Smooth muscle cell (in vitro differentiated cells): ENCODE data around the gene NUMB. TPM values are rescaled to one million over a fixed set of nuclear protein-coding genes. Genes with fewer than 3 reads are reported as not detected.

Experiments
- DNase-seq: peaks from one replicate; lab custom pipeline; 2025; ENCODE audit not compliant: unreplicated experiment; lab: John Stamatoyannopoulos, UW
- H2AFZ ChIP-seq: fragments of 200-600 bp; sonication (generic); 2 replicates; pipeline ENCODE4 v1.6.0; 2016; ENCODE audit warnings: antibody characterized with exemption, low read depth, mild to moderate bottlenecking
- H3F3A ChIP-seq: fragments of 200-600 bp; sonication (generic); 2 replicates; pipeline ENCODE4 v1.6.0; 2017; ENCODE audit warnings: antibody characterized with exemption, low read depth
- H3K27ac ChIP-seq: fragments of 200-600 bp; sonication (generic); 2 replicates; pipeline ENCODE4 v1.5.1; 2016; ENCODE audit warnings: low read depth, mild to moderate bottlenecking
- H3K27me3 ChIP-seq: fragments of 200-600 bp; sonication (generic); 2 replicates; pipeline ENCODE4 v1.6.1; 2016; ENCODE audit warnings: low read depth, mild to moderate bottlenecking
- H3K36me3 ChIP-seq: fragments of 200-600 bp; sonication (generic); 2 replicates; pipeline ENCODE4 v1.5.1; 2016; ENCODE audit warnings: low read depth
- H3K4me1 ChIP-seq: fragments of 200-600 bp; sonication (generic); 2 replicates; pipeline ENCODE4 v1.5.1; 2016; ENCODE audit warnings: low read depth
- H3K4me2 ChIP-seq: fragments of 200-600 bp; sonication (generic); 2 replicates; pipeline ENCODE4 v1.6.0; 2016; ENCODE audit warnings: mild to moderate bottlenecking
- H3K4me3 ChIP-seq: fragments of 200-600 bp; sonication (generic); 2 replicates; pipeline ENCODE4 v1.5.1; 2016; ENCODE audit warnings: mild to moderate bottlenecking
- H3K79me2 ChIP-seq: fragments of 200-600 bp; sonication (generic); 2 replicates; pipeline ENCODE4 v1.6.0; 2016; ENCODE audit warnings: low read depth, mild to moderate bottlenecking
- H3K9ac ChIP-seq: fragments of 200-600 bp; sonication (generic); 2 replicates; pipeline ENCODE4 v1.6.0; 2016; ENCODE audit warnings: low read depth
- H3K9me3 ChIP-seq: fragments of 200-600 bp; sonication (generic); replicated peaks from 2 replicates; pipeline ENCODE4 v1.5.1; 2016; ENCODE audit warnings: low read depth
- H4K20me1 ChIP-seq: fragments of 200-600 bp; sonication (generic); 2 replicates; pipeline ENCODE4 v1.6.0; 2016; ENCODE audit warnings: low read depth
- WGBS: methylation state at CpG from one replicate; pipeline ENCODE4 v1.1.7; 2016; ENCODE audit warnings: low lambda C conversion rate; 5-methylcytosine and 5-hydroxymethylcytosine counted together
- polyA plus RNA-seq: library from polyadenylated mRNA; unstranded; fragments of >200 nt; fragmentation: Nextera tagmentation; extraction: Ambion mirVana; gene quantifications from 2 replicates; pipeline ENCODE4 v1.2.1, GENCODE V29; 2016
- total RNA-seq: library from RNA; depleted of rRNA; stranded (reverse); fragments of >200 nt; gene quantifications from 2 replicates; pipeline ENCODE4 v1.2.3, GENCODE V29; 2014
- TF ChIP-seq, protein P1 (sequence below): fragments of 200-600 bp; sonication (generic); IDR thresholded peaks from 2 replicates; pipeline ENCODE4 v1.5.1; 2017; ENCODE audit warnings: borderline replicate concordance, mild to moderate bottlenecking, antibody characterized with exemption; ENCODE audit not compliant: insufficient read depth, poor library complexity, severe bottlenecking

NUMB gene
- total and polyA plus RNA-seq, 2 experiments from 2014 or later = 34.5 to 57.4 TPM

DNA sequence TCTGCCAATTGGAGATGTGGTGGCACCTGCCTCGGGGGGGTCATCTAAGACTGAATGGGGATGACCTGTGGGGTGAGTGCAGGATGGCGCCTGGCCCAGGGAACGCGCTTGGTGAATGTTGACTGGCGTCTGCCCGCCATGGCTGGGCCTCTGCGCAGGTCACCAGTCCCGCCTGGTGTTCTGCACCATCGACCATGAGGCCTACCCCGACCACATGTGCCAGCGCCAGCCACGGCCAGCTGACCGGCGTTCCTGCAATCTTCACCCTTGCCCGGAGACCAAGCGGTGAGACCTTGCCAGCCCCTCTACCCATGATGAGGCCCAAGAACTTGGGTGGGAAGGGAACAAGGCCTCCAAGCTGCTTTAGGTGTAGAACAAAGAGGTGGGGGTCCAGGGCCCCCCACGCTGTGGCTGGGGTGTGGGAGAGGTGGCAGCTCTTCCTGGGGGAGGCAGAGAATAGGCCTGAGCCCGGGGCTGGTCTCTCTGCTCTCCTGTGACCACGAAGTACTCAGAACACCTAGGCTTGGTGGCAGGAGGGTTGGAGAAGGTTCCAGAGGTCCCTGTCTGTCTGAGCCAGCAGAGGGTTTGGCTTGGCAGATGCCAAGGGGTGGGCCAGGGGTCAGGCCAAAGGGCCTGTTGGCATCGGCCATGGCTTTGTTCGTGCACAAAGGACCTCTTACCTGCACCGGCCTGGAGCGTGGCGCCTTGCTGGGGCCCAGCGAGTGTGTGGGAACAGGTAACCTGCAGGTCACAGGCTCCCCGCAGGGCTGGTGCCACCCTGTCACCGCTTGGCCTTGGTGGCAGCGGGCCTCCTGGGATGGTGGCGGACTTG lies 205.6 kb downstream of the NUMB start:
- WGBS = 91% methylated on average over 25 of the region's 29 CpGs
- Histone ChIP-seq H4K20me1 (no peaks in the 10 kb centered on the region), H3K27me3 (no peaks in the 10 kb centered on the region), H3K27ac (no peak overlapping the region), H3K79me2 (no peaks in the 10 kb centered on the region), H3K36me3 (no peaks in the 10 kb centered on the region), H2AFZ (no peak overlapping the region), H3F3A (no peaks in the 10 kb centered on the region), H3K9ac (no peak overlapping the region), H3K4me1 (no peaks in the 10 kb centered on the region), H3K4me3 (no peak overlapping the region), H3K4me2 (no peak overlapping the region), H3K9me3 (no peaks in the 10 kb centered on the region)
- no peak for DNase-seq
- TF ChIP-seq, protein P1, sequence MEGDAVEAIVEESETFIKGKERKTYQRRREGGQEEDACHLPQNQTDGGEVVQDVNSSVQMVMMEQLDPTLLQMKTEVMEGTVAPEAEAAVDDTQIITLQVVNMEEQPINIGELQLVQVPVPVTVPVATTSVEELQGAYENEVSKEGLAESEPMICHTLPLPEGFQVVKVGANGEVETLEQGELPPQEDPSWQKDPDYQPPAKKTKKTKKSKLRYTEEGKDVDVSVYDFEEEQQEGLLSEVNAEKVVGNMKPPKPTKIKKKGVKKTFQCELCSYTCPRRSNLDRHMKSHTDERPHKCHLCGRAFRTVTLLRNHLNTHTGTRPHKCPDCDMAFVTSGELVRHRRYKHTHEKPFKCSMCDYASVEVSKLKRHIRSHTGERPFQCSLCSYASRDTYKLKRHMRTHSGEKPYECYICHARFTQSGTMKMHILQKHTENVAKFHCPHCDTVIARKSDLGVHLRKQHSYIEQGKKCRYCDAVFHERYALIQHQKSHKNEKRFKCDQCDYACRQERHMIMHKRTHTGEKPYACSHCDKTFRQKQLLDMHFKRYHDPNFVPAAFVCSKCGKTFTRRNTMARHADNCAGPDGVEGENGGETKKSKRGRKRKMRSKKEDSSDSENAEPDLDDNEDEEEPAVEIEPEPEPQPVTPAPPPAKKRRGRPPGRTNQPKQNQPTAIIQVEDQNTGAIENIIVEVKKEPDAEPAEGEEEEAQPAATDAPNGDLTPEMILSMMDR = no peak

GRCh38 chr14:73251516-73252215 lies 206.7 kb downstream of the NUMB start:
- TF ChIP-seq, protein P1 = no peak
- H3F3A ChIP-seq = no peaks in the 10 kb centered on the region
- no peak overlapping the region for H3K27ac ChIP-seq
- DNase-seq = no peak
- H3K9ac ChIP-seq = no peak overlapping the region
- no peaks in the 10 kb centered on the region for H3K4me1 ChIP-seq
- H3K36me3 ChIP-seq = no peaks in the 10 kb centered on the region
- H3K9me3 ChIP-seq = no peaks in the 10 kb centered on the region
- H3K79me2 ChIP-seq = no peaks in the 10 kb centered on the region
- no peaks in the 10 kb centered on the region for H3K27me3 ChIP-seq
- no peaks in the 10 kb centered on the region for H4K20me1 ChIP-seq
- H3K4me3 ChIP-seq = no peak overlapping the region
- 98% methylated on average over 29 of the region's 30 CpGs for WGBS
- no peak overlapping the region for H2AFZ ChIP-seq
- H3K4me2 ChIP-seq = no peak overlapping the region

DNA sequence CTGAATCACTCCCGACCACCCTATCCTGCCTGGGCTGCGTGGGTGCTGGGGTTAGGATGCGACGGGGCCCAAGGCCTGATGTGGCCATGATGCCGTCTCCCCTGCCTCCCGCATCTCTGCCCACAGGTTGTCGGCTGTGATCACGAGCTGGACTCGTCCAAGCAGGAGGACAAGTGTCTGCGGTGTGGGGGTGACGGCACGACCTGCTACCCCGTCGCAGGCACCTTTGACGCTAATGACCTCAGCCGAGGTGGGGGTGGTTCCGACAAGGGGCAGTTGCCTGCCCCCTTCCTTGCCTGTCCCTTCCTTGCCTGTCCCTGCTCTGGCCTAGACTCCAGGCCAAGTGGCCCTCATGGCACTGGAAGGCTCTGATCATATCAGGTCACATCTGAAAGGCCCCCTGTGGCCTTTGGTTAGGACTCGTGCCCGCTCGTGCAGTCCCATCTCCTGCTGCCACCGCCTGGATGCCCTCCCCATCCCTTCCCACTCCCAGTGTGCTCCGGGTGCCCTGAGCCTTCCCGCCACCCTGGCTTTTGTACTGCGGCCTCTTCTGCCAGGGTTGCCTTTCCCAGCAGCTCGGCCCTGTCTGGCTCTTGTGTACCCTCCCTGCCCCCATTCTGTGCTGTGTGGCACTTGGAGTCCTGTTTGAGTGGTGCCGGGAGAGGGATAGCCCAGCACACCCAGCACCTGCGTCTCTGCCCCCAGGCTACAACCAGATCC lies 207.4 kb downstream of the NUMB start:
- 94% methylated on average over 27 of the region's 27 CpGs for WGBS
- Histone ChIP-seq H3K27me3 (no peaks in the 10 kb centered on the region), H3K36me3 (no peaks in the 10 kb centered on the region), H3K27ac (no peak overlapping the region), H3F3A (no peaks in the 10 kb centered on the region), H2AFZ (no peak overlapping the region), H3K4me3 (no peak overlapping the region), H3K4me1 (no peaks in the 10 kb centered on the region), H4K20me1 (no peaks in the 10 kb centered on the region), H3K9me3 (no peaks in the 10 kb centered on the region), H3K9ac (no peak overlapping the region), H3K79me2 (no peaks in the 10 kb centered on the region), H3K4me2 (no peak overlapping the region)
- DNase-seq = no peak
- TF ChIP-seq, protein P1 = no peak
